Measurements from ENCODE around the gene PARP1.
"Not testable (repeated sequence)": the region's sequence is repeated elsewhere in the genome, so short reads cannot be mapped to it uniquely, and the experiment has no call there.

The PARP1 gene

DNA sequence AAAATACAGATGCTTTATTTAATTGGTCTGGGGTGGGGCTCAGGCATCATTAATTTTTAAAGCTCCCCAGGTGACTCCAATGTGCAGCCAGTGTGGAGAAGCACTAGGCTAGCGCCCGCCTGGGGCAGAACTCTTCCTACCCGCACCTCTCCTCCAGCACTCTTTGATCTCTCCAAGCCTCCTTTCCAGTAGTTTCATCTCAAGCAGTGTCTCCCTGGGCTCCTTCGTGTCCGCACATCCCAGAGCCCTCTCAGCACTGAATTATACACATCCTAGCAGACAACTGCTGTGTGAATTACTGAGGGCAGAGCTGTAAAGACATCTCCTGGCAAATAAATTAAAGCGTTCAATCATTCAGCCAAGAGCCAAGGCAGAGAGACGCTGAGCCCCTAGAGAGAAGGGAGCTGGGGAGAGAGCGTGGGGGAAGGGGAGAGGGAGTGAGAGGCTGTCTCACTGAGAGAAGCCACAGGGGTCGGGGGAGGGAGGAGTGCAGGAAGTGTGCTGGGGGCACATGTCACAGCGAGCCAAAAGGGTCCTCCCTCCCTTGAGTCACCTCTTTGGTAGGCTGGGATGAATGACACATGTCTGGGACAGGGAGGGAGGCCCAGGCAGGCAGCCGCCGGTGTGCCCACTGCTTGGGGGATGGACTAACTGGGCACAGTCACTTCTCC lies 21.0 kb upstream of the PARP1 start:
- DNase-seq (ENCODE audit: low read depth): no peak

DNA sequence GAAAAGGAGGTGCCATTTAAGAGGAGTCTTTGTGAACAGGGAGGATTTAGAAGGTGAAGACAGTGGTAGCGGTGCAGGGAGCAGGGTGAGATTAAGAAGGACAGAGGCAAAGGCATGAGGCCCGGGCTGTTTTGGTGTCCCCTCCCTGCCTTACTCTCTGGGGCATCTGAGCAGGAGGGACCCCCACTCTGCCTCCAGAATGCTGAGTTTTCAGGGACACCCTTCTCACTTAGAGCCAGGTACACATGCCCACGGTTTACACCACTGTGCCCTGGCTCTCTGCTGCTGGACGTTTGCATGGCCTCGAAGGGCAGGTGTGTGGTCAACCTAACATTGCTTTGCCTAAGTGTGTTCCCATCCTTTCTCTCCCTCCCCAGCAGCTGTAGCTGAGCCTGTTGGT lies 20.5 kb upstream of the PARP1 start:
- DNase-seq (ENCODE audit: low read depth): no peak

DNA sequence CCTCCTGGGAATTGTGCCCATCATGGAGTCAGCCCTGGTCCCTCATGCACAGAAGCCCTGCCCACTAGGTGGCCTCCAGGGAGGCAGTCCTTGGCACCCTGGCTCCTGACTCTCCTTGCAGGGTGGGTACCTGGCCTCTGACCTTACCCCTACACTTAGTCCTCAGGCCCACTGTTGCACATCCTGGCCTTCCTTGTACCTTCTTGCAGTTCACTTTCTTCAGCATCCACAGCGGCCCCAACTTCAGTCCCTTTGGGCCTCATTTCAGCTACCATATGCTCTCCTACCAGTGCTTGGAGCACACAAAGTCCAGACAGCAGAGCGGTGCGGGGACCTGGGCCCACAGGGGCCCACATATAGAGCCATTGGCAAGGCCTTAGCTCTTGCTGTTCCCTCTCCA lies 19.2 kb upstream of the PARP1 start:
- DNase-seq (ENCODE audit: low read depth): no peak

DNA sequence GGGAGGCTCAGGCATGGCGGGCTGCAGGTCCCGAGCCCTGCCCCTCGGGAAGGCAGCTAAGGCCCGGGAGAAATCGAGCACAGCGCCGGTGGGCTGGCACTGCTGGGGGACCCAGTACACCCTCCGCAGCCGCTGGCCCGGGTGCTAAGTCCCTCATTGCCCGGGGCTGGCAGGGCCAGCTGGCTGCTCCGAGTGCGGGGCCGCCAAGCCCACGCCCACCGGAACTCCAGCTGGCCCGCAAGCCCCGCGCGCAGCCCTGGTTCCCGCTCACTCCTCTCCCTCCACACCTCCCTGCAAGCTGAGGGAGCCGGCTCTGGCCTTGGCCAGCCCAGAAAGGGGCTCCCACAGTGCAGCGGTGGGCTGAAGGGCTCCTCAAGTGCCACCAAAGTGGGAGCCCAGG lies 18.5 kb upstream of the PARP1 start:
- DNase-seq (ENCODE audit: low read depth): not testable (repeated sequence)

DNA sequence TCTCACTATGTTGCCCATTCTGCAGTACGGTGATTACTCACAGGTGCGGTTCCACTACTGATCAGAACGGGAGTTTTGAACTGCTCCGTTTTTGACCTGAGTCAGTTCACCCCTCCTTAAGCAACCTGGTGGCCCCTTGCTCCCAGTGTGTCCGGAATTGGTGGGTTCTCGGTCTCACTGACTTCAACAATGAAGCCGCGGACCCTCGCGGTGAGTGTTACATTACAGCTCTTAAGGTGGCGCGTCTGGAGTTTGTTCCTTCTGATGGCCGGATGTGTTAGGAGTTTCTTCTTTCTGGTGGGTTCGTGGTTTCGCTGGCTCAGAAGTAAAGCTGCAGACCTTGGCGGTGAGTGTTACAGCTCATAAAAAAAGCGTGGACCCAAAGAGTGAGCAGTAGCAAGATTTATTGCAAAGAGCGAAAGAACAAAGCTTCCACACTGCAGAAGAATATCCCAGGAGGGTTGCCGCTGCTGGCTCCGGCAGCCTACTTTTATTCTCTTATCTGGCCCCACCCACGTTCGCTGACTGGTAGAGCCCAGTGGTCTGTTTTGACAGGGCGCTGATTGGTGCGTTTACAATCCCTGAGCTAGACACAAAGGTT lies 17.6 kb upstream of the PARP1 start:
- no peak for DNase-seq (ENCODE audit: low read depth)

DNA sequence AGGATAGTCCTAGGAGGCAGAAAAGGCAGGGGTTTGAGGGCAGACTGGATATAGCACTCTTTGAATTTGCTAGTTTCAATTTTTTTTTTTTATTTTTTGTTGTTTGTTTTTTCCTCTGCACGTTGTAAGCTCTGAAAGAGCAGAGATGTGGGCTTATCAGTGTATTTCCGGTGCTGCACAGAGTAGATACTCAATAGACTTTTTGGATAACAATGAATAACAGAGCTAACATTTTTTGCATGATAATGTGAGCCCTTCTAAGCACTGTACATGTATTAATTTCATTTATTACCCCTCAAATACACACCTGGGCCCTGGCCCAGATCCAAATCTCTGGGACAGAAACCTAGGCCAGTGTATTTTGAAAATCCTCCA lies 17.1 kb upstream of the PARP1 start:
- no peak for DNase-seq (ENCODE audit: low read depth)

DNA sequence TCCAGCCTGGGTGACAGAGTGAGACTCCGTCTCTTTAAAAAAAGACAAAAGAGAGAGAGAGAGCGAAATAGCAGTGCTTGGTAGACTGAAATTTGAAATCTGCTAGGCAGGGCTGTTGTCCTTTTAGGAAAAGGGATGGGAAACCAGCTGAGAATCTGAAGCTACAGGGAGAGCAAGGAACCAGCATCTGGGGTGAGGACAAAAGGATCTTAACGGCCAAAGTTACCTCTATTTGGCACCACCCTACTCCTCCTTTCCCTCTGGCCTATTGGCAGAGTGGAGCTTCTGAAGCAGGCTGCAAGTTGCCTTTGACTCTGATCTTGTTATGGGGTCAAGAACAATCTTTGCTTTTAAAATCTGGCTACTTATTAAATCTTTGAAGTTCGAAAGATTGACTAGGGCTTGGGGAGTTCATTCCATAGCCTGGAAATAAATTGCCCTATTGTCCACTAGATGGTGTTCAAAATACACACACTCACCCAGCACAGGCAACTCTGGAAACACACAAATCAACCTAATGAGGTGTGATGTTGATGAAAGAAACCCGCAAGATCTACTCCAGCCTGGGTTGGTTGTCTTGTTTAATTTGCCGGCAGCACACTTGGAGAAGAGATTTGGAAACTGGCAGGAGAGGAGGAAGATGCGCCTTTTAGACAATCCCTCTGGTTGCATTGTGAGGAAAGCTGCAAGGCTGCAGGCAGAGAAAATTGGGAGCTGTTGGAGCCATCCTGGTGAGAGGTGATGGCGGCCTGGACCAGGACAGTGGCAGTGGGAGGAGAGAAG lies 16.5 kb upstream of the PARP1 start:
- DNase-seq (ENCODE audit: low read depth): peak; percentile 39

DNA sequence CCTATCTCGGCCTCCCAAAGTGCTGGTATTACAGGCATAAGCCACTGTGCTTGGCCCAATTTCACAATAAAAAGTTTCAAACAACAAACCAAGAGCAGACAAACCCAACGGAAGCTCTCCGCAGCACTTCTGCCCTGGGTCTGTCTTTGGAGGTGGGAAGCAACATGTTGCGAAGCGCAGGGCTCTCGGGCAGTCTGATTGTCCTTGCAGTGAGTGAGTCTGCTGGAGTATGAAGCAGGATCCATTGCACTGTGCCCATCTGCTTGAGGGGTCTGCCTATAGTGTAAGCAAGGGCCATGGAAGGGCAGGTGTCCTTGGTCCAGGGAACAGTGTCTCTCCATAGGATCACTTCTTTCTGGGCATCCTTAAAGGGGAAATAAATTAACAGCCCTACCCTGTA lies 14.6 kb upstream of the PARP1 start:
- DNase-seq (ENCODE audit: low read depth): no peak

DNA sequence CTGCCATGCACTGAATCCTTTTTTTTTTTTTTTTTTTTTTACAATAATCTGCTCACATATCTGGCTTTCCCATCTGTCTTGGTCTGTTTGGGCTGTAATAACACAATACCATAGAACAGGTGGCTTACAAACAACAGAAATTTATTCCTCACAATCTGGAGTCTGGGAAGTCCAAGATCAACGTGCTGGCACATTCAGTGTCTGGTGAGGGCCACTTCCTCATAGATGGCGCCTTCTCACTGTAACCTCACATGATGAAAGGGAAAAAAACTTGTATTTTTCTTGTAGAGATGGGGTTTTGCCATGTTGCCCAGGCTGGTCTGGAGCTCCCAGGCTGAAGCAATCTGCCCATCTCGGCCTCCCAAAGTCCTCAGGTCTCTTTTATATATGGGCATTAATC lies 13.0 kb upstream of the PARP1 start:
- DNase-seq (ENCODE audit: low read depth): no peak

DNA sequence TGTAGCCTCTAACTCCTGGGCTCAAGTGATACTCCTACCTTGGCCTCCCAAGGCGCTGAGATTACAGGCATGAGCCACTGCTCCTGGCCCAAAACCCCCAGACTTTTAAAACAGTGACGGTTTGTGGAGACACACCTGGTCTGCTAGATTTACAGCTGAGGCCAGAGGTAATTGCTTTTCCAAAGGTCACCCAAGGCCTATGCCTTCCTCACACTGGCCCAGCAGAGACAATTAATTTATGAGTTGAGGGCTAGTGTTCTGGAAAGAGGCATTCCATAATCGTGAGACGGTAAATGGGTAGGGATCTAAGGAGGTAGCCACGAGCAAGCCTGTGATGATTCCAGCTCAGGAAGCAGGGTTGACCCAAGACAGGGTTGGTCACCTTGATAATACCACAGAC lies 12.4 kb upstream of the PARP1 start:
- DNase-seq (ENCODE audit: low read depth): no peak

DNA sequence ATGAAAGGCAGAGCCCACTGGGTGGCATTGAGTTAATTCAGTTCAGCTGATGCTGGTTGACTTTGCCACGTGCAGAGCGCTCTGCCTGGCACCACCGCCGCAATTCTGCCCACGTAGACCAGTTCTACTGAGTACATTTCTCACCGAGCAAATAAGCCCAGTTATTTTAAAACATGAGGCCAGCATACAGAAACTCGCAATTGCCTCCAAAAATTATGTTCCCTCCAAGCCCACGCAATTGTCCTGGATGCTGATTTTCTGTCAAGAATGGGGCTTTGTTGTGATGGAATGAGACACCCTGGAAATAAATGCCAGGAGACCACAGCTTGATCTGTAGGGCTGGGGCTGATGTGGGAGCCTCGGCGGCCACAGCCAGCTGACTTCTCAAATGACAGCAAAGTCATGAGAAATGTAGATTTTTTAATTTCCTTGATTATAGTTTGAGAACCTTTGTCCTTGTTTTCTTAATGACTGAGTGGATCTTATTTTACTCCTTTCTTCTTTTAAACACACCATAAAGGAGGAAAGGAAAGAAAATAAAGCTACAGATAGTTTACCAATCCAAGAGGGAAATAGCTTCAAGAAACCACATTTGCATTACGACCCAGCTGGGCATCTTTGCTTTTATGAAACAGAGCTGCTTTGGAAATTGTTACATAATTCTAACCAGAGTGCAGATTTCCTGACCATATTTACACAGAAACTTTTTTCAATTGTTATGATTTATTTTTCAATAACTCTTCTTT lies 11.6 kb upstream of the PARP1 start:
- no peak for DNase-seq (ENCODE audit: low read depth)

DNA sequence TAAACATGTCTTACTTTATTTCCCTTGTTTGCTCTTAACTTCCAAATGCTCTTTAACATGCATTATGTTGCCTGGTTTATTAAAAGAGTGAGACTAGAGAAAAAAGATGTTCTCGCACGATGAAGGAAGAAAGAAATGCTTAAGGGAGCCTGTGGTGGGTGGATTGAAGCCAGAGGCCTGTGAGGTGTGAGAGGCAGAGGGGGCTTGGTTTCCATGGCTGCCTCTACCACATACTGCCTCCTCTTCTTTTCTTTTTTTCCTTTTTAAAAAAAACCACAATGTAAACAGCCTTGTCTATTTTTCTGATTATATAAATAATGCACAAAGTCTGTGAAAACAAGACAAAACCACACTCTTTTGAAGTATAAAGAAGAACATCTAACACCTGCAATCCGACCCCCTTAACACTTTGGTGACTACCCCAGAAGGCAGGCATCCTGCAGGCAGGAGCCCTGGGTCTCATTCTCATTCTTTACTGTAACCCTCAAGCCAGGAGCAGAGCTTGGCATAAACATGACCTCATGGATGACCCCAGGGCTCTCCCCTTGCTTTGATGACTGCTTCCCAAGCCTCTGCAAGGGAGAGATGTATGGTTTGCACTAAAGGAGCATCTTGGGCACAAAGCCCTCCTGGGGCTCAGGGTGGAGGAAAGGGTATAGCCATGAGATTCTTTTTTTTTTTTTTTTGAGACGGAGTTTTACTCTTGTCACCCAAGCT lies 10.1 kb upstream of the PARP1 start:
- no peak for DNase-seq (ENCODE audit: low read depth)

DNA sequence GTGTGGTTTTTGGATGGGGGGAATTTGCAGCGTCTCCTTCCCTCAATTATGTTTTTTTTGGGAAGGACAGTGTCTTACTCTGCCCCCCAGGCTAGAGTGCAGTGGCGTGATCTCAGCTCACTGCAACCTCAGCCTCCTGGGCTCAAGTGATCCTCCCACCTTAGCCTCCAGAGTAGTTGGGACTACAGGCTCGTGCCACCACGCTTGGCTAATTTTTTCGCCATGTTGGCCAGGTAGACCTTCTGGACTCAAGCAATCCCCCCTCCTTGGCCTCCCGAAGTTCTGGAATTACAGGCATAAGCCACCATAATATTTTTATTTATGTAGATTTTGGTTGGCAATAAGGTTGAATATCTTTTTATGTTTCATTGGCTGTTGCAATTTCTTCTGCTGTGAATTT lies 9.5 kb upstream of the PARP1 start:
- DNase-seq (ENCODE audit: low read depth): no peak

DNA sequence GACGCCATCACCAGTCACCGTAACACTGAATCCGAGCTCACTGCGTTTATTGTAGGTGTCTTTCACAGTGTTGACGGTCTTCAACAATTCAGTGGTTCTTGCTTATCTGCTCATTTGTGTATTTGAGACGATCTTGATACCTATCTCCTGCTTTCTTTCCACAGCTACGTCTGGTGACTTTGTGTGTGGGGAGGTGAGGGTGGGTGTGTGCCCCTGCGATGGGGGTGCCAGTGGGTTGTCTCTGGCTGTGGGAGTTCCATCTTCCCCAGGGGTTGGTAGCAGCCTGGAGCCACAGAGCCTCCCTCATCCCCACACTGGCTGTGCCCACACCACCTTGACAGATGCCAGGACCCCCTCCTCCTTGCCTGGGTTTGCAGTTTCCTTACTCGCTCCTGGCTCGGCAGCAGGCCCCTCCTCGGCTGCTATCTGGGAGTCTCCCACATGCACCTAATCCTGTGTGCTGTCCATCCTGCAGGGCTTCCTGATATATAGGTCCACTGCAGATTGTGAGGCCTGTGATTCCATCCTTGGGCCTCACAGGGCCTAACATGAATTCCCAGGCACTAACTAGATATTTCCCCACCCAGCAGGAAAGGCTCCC lies 6.3 kb upstream of the PARP1 start:
- DNase-seq (ENCODE audit: low read depth): no peak

DNA sequence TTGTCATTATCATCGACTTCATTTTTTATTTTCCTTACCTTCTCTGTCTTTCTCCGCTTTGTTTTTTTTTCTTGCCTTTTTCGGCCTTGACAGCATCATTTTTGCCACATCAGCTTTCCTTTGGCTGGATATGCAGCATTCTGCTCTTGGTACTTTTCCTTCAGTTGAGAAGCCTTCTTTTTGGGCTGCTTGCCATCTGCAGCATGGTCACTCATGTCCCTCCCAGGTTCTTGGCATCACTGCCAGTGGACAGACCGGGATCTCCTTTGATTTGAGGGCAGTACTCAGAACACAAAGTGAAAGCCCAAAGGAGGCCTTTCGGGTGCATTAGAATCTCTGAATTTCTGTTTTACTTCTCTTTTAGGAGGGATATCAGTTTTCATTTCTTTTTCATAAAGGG lies 3.7 kb upstream of the PARP1 start:
- no peak for DNase-seq (ENCODE audit: low read depth)

DNA sequence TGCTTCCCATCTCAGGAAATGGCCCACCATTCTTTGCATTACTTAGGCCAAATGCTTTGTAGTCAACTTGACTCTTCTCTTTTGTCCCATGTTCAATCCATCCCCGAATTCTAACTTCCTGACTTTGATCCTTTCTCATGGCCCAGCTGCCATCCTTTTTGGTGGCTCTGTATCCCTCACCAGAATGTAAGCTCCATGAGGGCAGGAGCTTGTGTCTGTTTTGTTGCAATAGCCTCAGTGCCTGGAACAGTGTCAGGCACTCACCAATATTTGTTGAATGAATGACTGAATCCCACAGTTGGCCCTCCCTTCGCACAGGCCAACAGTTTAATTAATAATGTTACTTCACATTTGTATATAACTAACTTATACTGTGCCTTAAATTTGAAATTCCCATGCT lies 3.1 kb upstream of the PARP1 start:
- no peak for DNase-seq (ENCODE audit: low read depth)

DNA sequence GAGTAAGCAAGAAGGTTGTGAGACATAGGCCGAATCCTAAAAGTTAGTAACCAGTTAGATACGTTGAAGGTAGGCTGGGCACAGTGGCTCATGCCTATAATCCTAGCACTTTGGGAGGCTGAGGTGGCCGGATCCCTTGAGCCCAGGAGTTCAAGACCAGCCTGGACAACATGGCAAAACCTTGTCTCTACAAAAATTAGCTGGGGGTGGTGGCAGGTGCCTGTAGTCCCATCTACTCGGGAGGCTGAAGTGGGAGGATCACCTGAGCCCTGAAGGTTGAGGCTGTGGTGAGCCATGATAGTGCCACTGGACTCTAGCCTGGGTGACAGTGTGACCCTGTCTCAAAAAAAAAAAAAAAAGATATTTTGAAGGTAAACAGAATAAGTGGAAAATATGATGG lies 1.5 kb upstream of the PARP1 start:
- DNase-seq (ENCODE audit: low read depth): no peak

DNA sequence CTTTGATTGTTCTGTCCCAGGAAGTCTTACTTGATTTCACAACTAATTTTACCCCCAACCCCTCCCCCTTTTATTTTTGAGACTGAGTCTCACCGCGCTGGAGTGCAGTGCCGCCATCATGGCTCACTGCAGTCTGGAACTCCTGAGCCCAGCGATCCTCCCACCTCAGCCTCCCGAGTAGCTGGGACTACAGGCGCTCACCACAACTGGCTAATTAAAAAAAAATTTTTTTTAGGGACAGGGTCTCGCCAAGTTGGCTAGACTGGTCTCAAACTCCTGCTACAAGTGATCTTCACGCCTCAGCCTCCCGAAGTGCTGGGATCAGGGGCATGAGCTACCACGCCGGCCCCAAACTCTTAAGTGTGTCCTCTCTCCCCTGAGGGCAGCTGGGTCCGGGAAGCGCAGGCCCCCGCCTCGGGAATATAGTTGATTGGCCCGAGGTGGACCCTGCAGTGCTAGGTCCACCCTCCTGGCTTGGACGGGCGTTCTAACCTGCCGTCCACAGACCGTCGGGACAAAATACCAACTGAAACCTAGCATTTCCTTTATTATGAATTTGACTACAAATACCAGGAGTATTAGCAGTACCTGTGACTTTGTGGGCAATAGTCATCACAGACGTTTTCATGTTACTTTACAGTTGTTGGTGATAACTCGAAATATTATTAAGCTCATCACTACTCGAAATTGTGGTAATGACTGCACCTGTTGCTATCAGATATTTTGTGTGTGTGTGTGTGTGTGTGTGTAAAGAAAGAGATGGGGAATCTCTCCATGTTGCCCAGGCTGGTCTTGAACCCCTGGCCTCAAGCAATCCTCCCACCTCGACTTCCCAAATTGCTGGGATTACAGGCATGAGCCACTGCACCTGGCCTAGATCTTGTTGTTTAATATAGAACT lies 642 bp upstream of the PARP1 start:
- no peak for DNase-seq (ENCODE audit: low read depth)

DNA sequence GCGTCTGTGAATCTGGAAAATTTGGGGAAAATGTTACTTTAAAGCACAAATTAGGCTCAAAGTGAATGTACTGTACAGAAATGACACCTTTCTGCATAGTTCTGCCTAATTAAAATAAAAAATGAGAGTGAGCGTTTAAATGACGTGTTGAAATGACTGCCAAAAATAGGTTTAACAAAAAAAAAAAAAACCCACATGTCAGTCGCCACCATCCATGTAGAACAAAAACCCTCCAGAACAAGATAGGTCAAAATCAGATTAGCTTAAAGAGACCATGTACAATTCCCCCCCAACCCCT lies 745 bp downstream of the PARP1 start:
- DNase-seq (ENCODE audit: low read depth): no peak

DNA sequence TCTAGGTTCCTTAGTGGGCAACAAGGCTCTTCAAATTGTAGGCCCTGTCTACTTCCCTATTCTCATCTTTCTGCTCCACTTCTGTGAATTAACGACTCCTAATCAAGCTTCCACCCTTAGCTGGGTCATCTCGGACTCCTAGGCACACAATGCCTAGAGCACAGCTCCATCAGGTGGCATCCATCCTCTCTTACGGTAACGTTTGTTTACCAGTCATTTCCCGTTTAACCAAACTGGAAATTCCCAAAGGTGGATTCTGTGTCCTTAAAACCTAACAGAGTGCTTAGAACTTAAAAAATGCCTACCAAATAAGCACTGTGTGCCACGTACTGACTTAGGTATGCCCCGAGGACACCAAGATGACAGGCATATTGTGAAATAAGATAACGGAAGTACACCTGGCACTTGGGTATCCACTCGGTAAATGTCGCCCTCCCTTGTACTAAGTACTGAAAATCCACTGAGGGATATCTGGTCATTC lies 1.5 kb downstream of the PARP1 start:
- DNase-seq (ENCODE audit: low read depth): peak; percentile 27

Measured in iris pigment epithelial cell (primary cell).